Measurements from ENCODE around the gene CFAP251. TPM values are rescaled to one million over a fixed set of nuclear protein-coding genes. Genes with fewer than 3 reads are reported as not detected.
A peak's percentile ranks its signal among the peaks of the same experiment; 100 is the strongest.

CFAP251 gene
- polyA plus RNA-seq, 3 donors = 0.08 to 0.17 TPM; not detected in 1

DNA sequence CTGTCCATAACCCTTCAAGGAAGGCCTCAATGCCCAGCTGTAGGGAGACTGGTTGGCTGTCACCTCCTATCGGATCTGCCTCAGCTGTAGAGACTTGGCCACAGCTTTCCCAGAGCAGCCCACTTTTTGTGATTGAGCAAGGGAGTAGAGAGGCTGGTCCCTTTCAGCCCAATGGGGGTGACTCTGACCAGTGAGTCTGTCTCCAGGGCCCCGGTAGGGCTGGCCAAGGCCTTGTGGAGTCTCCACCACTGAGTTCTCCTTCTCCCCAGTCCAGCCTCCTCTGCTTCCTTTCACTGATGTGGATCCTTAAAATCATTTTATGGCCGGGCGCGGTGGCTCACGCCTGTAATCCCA lies 45.2 kb upstream of the CFAP251 start:
- WGBS (ENCODE audit: insufficient coverage) = 93% methylated on average over 4 of the region's 6 CpGs
- H3K4me3 Mint-ChIP-seq = no peak overlapping the region
- Histone ChIP-seq H3K9me3 (replicated peaks in 1 of 2; ENCODE audit: control insufficient read depth in 1 of 2, insufficient read depth in 1 of 2, low read length in 2 of 2) (no peaks in the 10 kb centered on the region), H3K79me2 (ENCODE audit: insufficient read depth, low read length) (no peaks in the 10 kb centered on the region), H3K27ac (ENCODE audit: low read depth in 1 of 2, low read length in 2 of 2) (no peak overlapping the region), H3K9ac (ENCODE audit: insufficient read depth, low read length, poor library complexity, severe bottlenecking) (no peak overlapping the region), H3K4me2 (replicated peaks; ENCODE audit: extremely low read depth, low read length, poor library complexity, severe bottlenecking) (no peak overlapping the region), H2AFZ (ENCODE audit: insufficient read depth, low read depth, low read length, poor library complexity, severe bottlenecking) (peak overlapping the region; percentile 53), H3K36me3 (replicated peaks in 1 of 2; ENCODE audit: control insufficient read depth in 1 of 2, insufficient read depth in 2 of 2, low read length in 2 of 2) (no peaks in the 10 kb centered on the region), H3K4me1 (ENCODE audit: control insufficient read depth in 1 of 2, insufficient read depth in 2 of 2, low read length in 2 of 2) (peaks cover 50 to 59% of the 10 kb centered on the region in 2 donors), H4K20me1 (ENCODE audit: insufficient read depth, low read length) (no peaks in the 10 kb centered on the region), H3K4me3 (replicated peaks in 1 of 3; ENCODE audit: low read depth in 2 of 3, low read length in 3 of 3) (no peak overlapping the region), H3K27me3 (ENCODE audit: control insufficient read depth in 2 of 2, insufficient read depth in 2 of 2, low read length in 2 of 2) (no peaks in the 10 kb centered on the region)
- peaks cover 0 to 3% of the 10 kb centered on the region in 2 donors for H3K36me3 Mint-ChIP-seq
- H3K27ac Mint-ChIP-seq = peak overlapping the region in 1 of 7 donors; percentile 13
- TF ChIP-seq, protein P1, sequence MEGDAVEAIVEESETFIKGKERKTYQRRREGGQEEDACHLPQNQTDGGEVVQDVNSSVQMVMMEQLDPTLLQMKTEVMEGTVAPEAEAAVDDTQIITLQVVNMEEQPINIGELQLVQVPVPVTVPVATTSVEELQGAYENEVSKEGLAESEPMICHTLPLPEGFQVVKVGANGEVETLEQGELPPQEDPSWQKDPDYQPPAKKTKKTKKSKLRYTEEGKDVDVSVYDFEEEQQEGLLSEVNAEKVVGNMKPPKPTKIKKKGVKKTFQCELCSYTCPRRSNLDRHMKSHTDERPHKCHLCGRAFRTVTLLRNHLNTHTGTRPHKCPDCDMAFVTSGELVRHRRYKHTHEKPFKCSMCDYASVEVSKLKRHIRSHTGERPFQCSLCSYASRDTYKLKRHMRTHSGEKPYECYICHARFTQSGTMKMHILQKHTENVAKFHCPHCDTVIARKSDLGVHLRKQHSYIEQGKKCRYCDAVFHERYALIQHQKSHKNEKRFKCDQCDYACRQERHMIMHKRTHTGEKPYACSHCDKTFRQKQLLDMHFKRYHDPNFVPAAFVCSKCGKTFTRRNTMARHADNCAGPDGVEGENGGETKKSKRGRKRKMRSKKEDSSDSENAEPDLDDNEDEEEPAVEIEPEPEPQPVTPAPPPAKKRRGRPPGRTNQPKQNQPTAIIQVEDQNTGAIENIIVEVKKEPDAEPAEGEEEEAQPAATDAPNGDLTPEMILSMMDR (IDR thresholded peaks at IDR 0.05) = no peak
- intact Hi-C loops (cut with micrococcal nuclease) = no loop called here
- peaks cover 44% of the 10 kb centered on the region for H3K4me1 Mint-ChIP-seq
- H3K9me3 Mint-ChIP-seq = peaks cover 0 to 3% (median 0%) of the 10 kb centered on the region in 7 donors
- DNase-seq = no peak
- no peaks in the 10 kb centered on the region for H3K27me3 Mint-ChIP-seq (ENCODE audit: low read depth in 3 of 3)

DNA sequence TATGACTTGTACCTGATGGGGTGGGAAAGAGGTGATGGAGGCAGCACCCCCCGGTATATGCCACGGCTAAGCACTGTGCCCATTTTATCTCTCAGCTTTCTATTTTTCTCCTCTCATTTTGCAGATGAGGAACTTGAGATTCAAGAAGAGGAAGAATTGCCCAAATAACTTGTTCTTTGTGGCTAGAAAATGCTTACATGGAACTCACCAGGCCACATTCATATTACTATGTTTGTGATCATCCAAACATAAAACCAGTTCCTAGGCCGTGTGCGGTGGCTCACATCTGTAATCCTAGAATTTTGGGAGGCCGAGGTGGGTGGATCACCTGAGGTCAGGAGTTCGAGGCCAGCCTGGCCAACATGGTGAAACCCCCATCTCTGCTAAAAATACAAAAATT lies 44.3 kb upstream of the CFAP251 start:
- Mint-ChIP-seq H3K27me3 (ENCODE audit: low read depth in 3 of 3) (no peaks in the 10 kb centered on the region), H3K9me3 (peaks cover 0 to 3% (median 0%) of the 10 kb centered on the region in 7 donors), H3K27ac (peak overlapping the region; percentile 71 to 93 (median 84)), H3K4me3 (peak overlapping the region in 1 of 2 donors; percentile 70), H3K36me3 (peaks cover 0 to 3% of the 10 kb centered on the region in 2 donors), H3K4me1 (peaks cover 41% of the 10 kb centered on the region)
- H3K4me2 ChIP-seq (replicated peaks; ENCODE audit: extremely low read depth, low read length, poor library complexity, severe bottlenecking) = peak overlapping the region; percentile 33
- no CpG with 5 or more reads among the region's 6 CpGs for WGBS (ENCODE audit: insufficient coverage)
- H3K9ac ChIP-seq (ENCODE audit: insufficient read depth, low read length, poor library complexity, severe bottlenecking) = no peak overlapping the region
- no peaks in the 10 kb centered on the region for H3K9me3 ChIP-seq (replicated peaks in 1 of 2; ENCODE audit: control insufficient read depth in 1 of 2, insufficient read depth in 1 of 2, low read length in 2 of 2)
- H4K20me1 ChIP-seq (ENCODE audit: insufficient read depth, low read length) = no peaks in the 10 kb centered on the region
- H3K27me3 ChIP-seq (ENCODE audit: control insufficient read depth in 2 of 2, insufficient read depth in 2 of 2, low read length in 2 of 2) = no peaks in the 10 kb centered on the region
- no peaks in the 10 kb centered on the region for H3K36me3 ChIP-seq (replicated peaks in 1 of 2; ENCODE audit: control insufficient read depth in 1 of 2, insufficient read depth in 2 of 2, low read length in 2 of 2)
- intact Hi-C loops (cut with micrococcal nuclease) = no loop called here
- TF ChIP-seq, protein P1 (IDR thresholded peaks at IDR 0.05) = no peak
- DNase-seq = peak in 1 of 3 donors; percentile 30
- no peaks in the 10 kb centered on the region for H3K79me2 ChIP-seq (ENCODE audit: insufficient read depth, low read length)
- H3K27ac ChIP-seq (ENCODE audit: low read depth in 1 of 2, low read length in 2 of 2) = peak overlapping the region; percentile 41 to 56
- H3K4me3 ChIP-seq (replicated peaks in 1 of 3; ENCODE audit: low read depth in 2 of 3, low read length in 3 of 3) = no peak overlapping the region
- peak overlapping the region; percentile 61 for H2AFZ ChIP-seq (ENCODE audit: insufficient read depth, low read depth, low read length, poor library complexity, severe bottlenecking)
- H3K4me1 ChIP-seq (ENCODE audit: control insufficient read depth in 1 of 2, insufficient read depth in 2 of 2, low read length in 2 of 2) = peaks cover 50 to 57% of the 10 kb centered on the region in 2 donors

All from CD14-positive monocyte (primary cell).